ENCODE data around the gene WDR64. TPM values are rescaled to one million over a fixed set of nuclear protein-coding genes. Genes with fewer than 3 reads are reported as not detected.

The WDR64 gene
- total RNA-seq, 1 donor from 2014 or later = not detected

GRCh38 chr1:241839369-241839979 is 187.4 kb downstream of the WDR64 start:
- DNase-seq = no peak

- DNase-seq = no peak
These were observed 188.1 kb downstream of the WDR64 start for GRCh38 chr1:241840164-241840563.

GRCh38 chr1:241841691-241842090 is 189.6 kb downstream of the WDR64 start:
- no peak for DNase-seq

DNA sequence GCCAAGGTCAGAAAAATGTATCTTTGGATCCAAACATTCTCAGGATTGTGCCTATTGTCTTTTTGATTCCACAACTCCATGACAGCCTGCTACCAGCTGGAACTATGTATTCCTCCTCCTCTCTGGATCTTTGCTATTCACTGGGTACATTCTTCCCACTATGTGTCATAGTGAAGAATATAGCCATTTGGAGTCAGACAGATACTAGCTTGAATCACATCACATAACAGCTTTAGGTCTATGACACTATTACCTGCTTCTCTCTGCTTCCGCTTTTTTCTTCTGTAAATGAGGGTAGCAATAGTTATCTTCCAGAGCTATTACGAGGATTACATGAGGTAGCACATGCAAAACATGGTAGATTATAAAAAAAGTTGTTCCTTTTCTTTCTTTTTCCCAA is 190.5 kb downstream of the WDR64 start:
- no peak for DNase-seq

DNA sequence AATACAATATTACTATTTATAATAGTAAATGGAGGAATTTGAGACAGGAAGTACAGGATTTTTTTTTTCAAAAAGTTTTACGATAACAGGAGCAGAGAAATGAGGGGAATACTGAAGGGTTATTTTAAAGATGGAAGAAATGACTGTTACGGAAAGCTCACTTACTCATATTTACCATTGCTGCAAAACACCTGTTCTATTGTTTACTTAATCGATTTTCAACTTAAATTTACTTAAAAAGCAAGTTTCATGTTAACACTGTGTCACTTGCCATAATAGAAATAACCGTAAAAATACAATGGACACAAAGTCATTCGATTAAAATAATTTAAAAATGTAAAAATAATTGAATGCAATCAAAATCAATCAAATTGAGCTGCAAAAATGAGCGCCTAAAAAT is 192.5 kb downstream of the WDR64 start:
- no peak for DNase-seq

DNA sequence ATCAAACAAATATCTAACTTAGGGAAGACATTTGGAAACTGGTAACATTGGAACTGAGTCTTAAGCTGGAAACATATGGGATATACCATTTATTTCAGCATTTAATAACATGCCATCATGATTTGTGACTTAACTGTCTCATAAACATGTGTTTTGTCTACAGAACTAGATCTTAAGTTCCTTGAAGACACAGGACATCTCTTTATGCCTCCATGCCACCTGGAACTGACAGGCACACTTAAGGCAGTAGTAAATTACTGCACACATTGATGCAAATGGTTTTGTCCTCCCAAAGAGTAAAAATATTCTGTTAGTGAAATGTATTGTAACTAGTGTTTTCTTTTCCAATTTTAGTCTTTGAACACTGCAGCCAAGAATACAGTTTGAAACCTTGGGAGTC is 194.3 kb downstream of the WDR64 start:
- DNase-seq = no peak

GRCh38 chr1:241846862-241847539 is 194.9 kb downstream of the WDR64 start:
- DNase-seq = no peak

DNA sequence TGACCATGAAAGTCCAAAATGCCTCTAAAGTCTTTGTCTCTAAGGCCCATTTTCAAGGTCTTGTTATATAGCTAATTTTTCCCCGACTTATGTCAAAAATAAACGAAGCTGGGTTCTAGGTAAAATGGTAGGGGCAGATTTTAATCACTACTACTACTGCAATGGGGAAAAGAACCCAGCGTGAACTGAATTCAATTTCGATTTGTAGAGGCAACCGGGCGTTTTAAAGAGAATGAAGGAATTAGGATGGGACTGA is 195.4 kb downstream of the WDR64 start:
- no peak for DNase-seq

GRCh38 chr1:241847796-241848685 is 196.0 kb downstream of the WDR64 start, which contains the start of gene EXO1:
EXO1 (plus strand) TSS chr1:241848204; CDS start chr1:241850426, 2,222 bp downstream.
- peak; percentile 93 for DNase-seq

GRCh38 chr1:241848686-241849344 is 196.7 kb downstream of the WDR64 start:
- DNase-seq = no peak

GRCh38 chr1:241849345-241849695 is 197.2 kb downstream of the WDR64 start:
- DNase-seq = no peak

Other genes with a start within 250 kb of the WDR64 start
- gene FH, start 132.5 kb upstream of the WDR64 start, total RNA-seq = 50.9 TPM
- 0.10 TPM for gene KMO, start 119.9 kb upstream of the WDR64 start, total RNA-seq
- gene CHML, start 11.9 kb upstream of the WDR64 start, total RNA-seq = 13.9 TPM
- gene OPN3, start 11.9 kb upstream of the WDR64 start, total RNA-seq = 11.9 TPM
- gene EXO1, start 195.9 kb downstream of the WDR64 start, total RNA-seq = 5.9 TPM

Measured in skin of body (tissue), 2 donors.